HG02840 (cell line): Measurements from ENCODE around the gene SELENOH.

Experiments
- ATAC-seq: cut with Tn5 transposase; IDR thresholded peaks from one replicate; pipeline ENCODE4 v1.9.1; 2021; ENCODE audit warnings: mild to moderate bottlenecking, moderate library complexity, moderate number of reproducible peaks; ENCODE audit not compliant: unreplicated experiment, low FRiP score

Gene SELENOH

DNA sequence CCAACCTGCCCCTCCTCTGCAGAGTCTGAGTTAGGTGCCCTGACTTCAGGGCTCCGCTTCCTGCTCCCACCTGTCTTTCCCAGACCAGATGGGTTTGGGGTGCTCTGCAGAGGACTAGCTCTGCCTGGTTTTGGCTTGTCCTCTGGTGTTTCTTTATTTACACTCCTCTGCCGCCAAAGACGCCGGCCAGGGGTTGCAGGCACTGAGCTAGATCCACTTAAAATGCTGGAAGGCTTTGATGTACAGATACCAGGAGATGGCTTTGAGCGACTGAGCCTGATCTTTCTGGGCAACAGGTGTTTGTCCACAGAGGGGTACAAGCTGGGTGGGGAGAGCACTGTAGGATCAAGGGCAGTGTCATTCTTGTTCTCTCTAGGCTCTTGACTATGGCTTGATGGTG, 3.9 kb downstream of the SELENOH start:
- ATAC-seq: no peak

DNA sequence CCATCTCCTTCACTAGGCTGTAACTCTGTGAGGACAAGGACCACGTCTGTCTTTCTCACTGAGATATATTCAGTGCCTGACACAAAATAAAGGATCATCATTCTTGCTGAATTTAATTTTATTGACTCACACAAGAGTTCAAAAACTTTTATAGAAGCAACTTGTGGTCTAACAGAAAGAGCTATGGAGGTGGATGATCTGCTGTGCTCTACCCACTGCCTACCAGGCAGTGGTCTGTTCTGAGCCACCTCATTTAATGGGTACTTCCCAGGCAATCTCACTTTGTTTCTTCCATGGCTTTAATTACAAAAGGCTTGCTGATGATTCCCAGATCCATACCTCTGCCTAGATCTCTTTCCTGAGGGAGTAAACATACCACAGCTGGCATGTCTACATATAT, 5.6 kb downstream of the SELENOH start:
- no peak for ATAC-seq

DNA sequence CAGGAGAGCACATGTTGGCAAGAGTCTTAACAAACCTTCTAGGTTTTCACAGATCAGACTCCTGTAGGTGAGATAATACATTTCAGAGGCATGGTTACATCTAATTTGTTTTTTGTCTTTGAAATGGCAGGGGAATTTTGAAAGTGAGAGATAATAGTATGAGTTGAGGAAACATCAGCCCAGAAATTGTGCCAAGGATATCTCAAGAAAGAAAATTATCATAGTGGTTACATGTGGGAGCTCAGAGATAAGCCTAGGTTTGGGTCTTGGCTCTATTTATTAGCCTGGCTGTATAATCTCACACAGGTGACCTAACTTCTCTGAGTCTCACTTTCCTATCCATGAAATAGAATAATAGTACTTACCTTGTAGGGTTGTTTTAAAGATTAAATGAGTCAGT, 9.9 kb downstream of the SELENOH start:
- no peak for ATAC-seq

DNA sequence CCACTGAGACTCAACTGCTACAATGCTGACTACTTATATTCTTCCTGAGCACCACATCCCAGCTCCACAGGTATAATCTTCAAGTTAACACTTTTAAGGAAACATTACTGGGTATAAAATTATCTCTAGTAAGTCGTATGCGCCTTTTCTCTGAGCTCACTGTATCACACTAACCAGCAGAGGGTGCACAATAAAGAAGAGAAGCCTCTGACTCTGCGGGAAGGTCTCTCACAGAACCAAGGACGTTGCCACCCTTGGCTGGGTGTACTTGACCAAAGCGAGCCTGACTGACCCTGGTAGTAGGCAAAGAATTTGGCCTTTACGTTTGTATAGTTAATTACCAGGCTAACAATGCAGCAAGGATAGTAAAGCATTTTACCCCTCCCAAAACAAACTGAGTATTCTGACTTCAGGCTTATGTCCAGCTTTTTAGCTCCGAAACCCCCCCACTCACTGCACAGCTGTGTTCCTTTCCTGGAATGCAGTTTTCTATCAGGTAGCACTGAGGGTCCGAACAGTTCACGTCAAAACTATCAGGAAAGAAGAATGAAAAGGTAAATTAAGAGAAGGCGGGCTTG, 10.5 kb downstream of the SELENOH start, which contains the start of gene BTBD18:
Gene BTBD18 (minus strand): TSS at position 144 of the 578 bp plus-strand sequence. CDS start 631 bp downstream, outside the sequence.
- ATAC-seq: no peak

DNA sequence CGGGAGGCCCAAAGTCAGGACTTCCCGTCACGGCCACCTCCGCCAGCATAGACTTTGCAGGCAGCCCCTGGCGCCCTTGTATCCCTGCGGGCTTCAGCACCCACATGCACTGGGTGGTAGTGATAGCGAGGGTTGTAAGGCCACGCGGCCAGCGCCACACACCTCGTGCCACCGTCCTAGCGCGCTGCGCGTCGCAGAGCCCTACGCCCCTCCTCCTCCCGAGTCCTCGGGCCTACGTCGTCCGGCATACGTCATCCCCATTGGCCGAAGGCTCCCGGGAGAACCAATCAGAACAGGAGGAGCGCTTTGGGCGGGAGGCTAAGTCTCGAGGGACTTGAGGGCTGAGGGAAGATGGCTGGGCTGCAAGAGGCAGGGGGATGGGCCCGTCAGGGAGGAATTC, 11.7 kb downstream of the SELENOH start:
- ATAC-seq: no peak

DNA sequence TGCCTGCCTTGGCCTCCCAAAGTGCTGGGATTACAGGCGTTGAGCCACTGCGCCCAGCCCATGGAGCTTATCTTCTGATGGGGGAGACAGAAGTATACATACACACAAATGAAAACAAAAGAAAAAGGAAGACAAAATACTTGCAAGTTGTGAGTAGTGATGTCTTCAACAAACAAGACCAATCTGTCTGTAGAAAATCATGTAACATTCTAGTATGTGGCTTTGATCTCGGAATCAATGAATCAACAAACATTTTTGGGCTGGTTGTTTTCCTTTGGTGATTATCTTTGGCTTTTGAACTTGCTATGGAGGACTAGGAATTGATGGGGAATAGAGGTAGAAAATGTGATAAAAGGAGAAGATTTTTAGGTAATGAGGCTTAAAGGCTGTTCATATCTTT, 16.9 kb downstream of the SELENOH start:
- no peak for ATAC-seq

DNA sequence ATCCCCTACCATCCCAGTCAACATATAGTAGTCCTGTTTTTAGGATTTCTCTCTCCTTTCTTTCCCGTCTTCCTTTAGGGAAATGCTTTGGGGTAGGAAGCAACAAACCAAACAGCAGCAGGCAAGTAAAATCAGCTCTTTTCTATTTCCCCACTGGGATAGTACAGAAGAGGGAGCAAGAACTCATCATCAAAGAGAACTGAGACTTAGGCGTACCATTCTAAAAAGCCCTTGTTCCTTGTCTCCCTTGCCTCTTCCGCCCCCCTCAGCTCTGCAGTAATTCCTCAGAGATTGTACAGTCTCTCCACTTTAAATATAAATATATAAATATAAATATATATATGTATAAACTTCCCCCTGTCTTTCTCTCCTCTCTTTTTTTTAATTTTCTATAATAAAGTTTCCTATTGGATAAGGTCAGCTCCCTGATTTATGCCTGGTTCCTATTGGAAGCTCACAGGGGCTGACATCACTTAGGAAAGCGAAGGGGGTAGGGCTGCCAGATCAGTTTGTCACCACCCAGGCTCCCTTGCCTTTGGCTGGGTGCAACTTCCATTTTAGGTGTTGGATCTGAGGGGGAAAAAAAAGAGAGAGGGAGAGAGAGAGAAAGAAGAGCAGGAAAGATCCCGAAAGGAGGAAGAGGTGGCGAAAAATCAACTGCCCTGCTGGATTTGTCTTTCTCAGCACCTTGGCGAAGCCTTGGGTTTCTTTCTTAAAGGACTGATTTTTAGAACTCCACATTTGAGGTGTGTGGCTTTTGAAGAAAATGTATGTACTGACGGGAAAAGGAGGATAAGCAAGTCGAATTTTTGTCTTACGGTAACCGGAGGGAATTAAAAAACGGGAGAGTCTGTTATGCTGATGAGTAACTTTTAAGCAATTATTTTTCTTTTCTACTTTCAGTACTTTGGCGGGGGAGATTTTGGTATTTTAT, 20.3 kb downstream of the SELENOH start, which contains the start of gene CTNND1:
Gene CTNND1 (plus strand): TSS at position 502 of the 934 bp plus-strand sequence. CDS start 29,677 bp downstream, outside the sequence.
- ATAC-seq: peak; percentile 69

DNA sequence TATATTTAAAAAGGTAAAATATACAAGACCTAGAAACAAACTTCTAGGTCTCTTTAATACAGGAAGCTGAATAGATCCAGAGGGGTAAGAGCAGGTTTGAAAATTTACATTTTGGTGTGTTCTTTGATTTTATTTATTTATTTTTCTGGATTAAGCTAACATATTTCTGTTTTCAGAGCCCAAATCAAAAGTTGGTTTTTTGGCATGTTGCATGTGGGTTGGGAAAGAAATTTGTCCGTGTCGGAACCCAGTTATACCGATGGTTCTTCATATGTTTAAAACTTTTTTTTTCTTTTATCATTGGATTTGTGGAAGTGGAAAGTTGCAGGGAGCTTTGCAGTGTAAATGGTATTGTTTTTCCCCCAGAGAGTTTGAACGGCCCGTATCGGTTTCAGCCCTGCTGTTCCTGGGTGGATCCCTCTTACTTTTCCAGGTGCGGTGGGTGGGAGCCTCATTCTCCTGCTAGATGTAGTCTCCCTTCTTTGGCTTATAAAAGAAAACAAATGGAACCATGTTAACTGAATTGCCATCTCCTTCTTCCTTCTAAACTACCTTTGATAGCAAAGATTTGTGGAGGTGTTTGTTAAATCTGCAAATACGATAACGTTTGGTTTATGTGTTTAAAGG, 21.1 kb downstream of the SELENOH start:
- ATAC-seq: no peak

DNA sequence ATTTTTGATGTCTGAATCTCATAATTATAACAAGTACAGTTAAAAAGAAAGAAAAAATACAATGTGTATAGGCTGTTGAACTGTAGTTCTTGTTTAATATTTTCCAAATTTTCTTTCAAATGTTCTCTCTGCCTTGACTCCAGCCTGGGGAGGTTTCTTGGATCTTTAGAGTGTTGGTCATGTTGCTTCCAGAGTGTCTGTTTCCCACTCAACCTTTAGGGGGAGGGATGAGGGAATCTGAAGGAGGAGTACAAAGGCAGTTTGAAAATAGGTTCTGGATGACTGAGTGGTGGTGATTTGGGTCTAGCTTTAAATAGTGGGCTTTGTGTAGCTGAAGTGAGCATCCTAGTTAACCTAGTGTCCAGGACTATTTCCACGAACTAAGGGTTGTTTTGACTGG, 22.3 kb downstream of the SELENOH start:
- ATAC-seq: no peak

DNA sequence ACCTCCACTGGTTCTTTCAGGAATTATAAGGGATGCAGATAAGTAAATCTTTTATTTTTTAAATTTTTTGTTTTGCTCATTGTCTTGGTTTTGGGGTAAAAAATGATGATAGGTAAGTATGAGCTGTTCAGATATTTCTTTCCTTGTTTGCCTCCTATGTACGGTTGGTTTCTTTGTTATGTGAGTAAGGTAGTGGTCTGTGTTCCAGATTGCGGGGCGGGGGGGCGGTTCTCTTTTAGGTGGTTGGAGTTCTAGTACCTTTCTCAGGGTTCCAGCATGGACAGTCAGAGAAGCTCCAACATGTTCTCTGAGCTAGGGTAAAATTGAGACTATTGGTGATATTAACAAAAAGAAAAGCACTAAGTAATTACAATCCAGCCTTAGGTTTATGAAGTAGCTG, 22.7 kb downstream of the SELENOH start:
- no peak for ATAC-seq

DNA sequence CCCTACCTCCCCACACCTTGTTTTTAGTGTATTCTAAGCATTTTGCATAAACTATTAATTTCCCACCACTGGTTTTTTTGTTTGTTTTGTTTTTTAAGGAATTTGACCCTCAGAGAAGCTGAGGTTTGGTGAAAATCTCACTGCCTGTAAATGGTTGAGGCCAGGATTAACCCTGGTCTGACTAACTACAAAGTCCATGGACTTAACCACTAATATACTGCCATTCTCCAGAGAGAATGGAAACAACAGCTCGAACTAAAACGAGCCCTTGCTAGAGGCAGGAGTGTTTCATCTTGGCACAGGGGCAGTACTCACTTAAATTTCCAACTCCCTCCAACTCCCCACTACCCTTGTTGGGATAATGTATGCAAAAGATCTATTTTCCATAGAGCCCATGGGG, 23.3 kb downstream of the SELENOH start:
- ATAC-seq: no peak

DNA sequence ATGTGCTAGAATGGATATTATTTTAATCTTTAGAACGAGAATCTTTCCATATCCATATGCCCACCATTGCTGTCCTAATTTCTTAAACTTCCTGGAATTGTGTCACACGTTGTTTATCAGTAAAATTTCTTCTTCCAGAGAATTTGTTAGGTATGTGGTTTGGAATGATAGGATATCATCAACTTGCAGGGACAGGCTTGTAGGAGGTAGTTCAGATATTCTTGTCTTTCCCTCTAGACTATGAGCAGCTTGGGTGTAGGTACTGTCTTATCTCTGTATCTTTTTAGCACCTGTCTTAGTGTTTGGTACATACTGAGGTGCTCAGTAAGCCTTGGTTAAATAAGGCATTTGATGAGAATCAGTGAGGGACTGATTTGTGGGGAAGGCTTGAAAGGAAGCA, 23.7 kb downstream of the SELENOH start:
- no peak for ATAC-seq

DNA sequence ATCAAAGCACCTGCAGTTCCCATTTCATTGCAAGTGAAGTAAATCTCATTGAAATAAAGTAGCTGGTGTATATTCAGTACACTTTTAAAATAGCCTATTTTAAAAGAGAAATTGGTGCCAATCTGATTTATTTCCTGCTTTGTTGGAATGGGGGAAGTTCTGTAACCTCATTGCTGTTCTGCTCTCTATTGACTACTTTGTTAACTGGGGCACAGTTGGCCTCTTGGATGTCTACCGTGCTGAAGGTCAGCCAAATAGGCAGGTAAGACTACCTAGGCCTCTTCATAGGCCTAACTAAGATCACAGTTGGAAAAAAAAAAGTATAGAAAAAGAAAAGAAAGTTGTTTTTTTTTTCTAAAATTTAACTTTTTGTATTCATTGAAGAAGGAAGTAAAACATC, 29.5 kb downstream of the SELENOH start:
- ATAC-seq: no peak

DNA sequence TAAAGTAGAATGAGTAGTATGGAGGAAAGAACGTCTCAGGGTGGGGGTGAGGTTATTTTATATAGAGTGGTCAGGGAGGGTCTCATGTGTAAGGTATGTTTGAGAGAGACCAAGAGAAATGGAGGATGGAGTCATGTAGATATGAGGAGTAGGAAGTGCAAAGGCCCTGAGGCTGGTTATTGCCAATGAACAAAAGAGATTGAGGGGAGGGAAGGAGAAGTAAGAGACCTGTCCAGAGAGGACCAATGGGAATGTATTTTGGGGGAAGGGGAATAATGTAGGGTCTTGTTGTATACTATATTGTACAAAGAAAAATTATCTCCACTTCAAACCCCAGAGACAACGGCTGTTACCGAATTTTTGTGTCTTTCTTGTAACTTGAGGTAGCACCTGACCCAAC, 30.1 kb downstream of the SELENOH start:
- ATAC-seq: no peak

DNA sequence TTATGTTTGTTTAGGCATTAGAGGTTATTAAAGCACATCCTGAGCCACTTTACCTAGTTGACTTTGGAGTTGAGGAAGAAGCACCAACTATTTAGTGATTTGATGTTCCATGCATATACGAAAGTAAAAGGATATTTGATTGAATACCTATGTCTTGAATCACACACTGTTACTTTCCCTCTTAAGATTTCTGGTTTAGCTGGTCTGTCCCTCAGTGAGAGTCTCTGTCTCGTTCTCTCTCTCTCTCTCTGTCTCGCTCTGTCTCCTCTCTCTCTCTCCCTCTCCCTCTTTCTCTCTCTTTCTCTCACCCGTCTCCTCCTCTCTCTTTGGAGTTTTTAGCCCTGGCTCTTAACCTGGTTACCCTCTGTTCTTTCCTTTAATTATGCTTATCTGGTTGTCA, 31.3 kb downstream of the SELENOH start:
- no peak for ATAC-seq

DNA sequence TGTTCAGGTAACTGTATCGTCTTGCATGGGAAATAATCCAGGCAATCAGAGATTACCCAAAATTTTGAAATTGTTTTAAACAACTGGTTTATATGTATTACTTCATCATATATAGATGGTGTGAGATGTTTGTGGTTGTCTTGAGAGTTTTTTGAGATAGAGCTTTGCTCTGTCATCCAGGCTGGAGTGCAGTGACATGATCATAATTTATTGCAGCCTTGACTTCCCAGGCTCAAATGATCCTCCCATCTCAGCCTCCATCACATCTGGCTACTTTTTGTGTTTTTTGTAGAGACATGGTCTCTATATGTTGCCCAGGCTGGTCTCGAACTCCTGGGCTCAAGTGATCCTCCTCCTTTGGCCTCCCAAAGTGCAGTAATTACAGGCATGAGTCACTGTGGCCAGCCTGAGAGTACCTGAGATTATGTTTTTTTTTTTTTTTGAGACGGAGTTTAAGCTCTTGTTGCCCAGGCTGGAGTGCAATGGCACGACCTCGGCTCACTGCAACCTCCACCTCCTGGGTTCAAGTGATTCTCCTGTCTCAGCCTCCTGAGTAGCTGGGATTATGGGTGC, 31.8 kb downstream of the SELENOH start:
- ATAC-seq: no peak

DNA sequence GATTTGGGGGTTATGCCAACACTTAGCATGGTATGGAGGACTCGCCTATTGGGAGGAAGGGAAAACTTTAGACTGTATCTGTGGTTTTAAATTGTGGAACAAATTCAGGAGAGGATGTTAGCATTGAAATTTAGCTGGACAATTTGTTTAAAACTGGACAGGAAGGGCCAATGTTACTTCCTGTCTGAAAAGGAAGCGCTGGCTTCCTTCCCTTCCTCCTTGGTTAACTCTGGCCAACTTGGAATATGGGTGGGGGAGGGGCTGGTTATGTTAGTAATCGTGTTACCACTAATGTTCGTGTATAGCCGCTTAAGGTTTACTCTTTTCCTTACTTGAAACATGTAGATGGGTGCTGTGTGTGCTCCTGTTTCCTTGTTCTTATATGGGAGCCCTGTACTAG, 34.2 kb downstream of the SELENOH start:
- ATAC-seq: no peak

DNA sequence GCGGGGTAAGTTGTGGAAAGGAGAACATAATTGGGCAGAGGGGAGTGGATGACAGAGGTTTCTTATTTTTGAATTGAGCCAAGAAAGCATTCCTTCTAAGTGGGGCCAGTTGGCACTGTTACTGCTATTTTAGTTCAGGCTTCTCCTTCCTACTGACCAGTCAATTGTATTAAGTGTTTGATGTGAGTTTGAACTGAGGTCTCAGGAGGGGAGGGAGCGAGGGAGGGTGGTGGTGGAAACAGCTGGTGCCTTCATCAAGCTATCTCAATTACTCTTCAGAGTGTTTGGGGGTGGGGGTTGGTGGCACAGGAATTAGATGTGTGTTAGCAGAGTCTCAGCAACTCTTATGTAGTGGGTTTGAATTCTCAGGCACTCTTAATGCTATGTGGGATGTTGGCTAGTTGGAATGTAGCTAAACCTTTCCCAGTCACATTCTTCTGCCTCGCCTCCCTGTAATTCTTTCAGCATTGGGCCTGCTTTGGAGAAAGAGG, 34.8 kb downstream of the SELENOH start:
- no peak for ATAC-seq

DNA sequence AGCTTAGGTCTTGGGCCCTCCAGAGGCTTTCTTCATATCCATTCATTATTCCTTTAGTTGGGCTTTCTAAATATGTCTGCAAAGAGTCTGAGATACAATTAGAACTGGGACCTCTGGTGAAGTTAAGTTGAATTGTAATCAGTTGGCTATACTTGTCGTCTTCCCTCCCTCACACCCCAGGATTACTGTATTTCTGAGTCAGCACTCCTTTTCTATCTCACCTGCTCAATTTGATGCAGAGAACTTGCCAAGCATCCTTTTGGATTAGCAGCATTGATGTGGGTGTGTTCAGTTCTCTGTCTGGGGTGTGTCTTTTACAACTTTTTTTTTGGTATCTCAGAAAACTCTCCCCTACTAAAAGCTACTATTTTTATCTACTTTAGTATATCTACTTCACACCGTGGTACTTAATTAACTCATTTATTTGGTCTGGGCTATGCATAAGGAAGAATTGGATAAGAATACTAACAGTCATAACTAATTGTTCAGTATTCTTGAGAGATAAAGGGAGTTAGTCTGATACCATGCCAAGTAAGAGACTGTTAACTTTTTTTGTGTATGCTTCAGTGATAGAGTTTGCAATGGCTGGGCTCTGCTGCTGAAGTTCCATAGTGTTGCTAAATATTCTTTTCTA, 35.4 kb downstream of the SELENOH start:
- ATAC-seq: no peak

DNA sequence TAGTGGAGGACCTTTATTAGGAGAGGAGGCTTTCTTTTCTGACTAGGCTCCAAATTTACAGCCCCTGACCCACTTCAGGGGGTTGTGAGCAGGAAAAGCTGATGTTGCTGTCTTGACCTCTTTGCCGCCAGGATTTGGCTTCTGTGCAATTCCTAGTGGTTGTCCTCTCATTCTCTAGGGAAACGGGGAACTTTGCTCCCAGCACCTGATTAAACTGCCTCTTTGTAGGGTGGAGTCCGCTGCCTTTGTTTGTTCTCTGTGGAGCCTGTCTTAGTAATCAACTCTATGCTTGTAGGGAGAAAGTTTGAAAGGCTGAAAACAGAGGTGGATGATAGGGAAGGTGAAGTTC, 36.7 kb downstream of the SELENOH start:
- ATAC-seq: no peak
